ENCODE measurements around the gene HACD4. TPM values are rescaled to one million over a fixed set of nuclear protein-coding genes. Genes with fewer than 3 reads are reported as not detected.

HACD4 gene
- total and polyA plus RNA-seq, 2 experiments from 2014 or later, result 3.8 to 7.5 TPM

- no peak overlapping the region for H3K4me2 ChIP-seq (ENCODE audit: unreplicated experiment)
- no peak overlapping the region for H3K9ac ChIP-seq
- H3K4me1 ChIP-seq (ENCODE audit: insufficient read depth), result no peaks in the 10 kb centered on the region
- no peaks in the 10 kb centered on the region for H3K27me3 ChIP-seq (replicated peaks; ENCODE audit: insufficient read depth)
- H4K20me1 ChIP-seq (ENCODE audit: insufficient read depth), result no peaks in the 10 kb centered on the region; the same call in 1 of the 2 replicates
- no peaks in the 10 kb centered on the region for H3K79me2 ChIP-seq (ENCODE audit: insufficient read depth)
- no peak for TF ChIP-seq EZH2 (IDR thresholded peaks at IDR 0.05; ENCODE audit: insufficient read depth, poor library complexity, severe bottlenecking)
- 90% methylated on average over 1 of the region's 1 CpG for WGBS, 2 experiments (ENCODE audit: low coverage in 1 of 2, low lambda C conversion rate in 2 of 2, missing lambda C conversion rate in 2 of 2)
- no peaks in the 10 kb centered on the region for H3F3A ChIP-seq (ENCODE audit: insufficient read depth)
- no peak for DNase-seq
- H3K9me3 ChIP-seq (ENCODE audit: low read depth), result no peaks in the 10 kb centered on the region
- no peaks in the 10 kb centered on the region for H3K9me2 ChIP-seq (ENCODE audit: insufficient read depth)
- H2AFZ ChIP-seq, result no peak overlapping the region
- peaks cover 11% of the 10 kb centered on the region; the same call in 1 of the 2 replicates for H3K36me3 ChIP-seq (ENCODE audit: low read depth)
- in situ Hi-C loops (cut with MboI), result no loop called here
- no peak overlapping the region for H3K27ac ChIP-seq
- no peak overlapping the region for H3K4me3 ChIP-seq
Observed at GRCh38 chr9:20972684-20973083, 58.8 kb downstream of the HACD4 start.

- in situ Hi-C loops (cut with MboI), result no loop called here
- Histone ChIP-seq H3K4me1 (ENCODE audit: insufficient read depth) (0 out of 2 replicates have a peak, but pooled peaks cover 7% of the 10 kb centered on the region), H3K27ac (no peak overlapping the region), H3K9me2 (ENCODE audit: insufficient read depth) (no peaks in the 10 kb centered on the region), H3K36me3 (ENCODE audit: low read depth) (no peaks in the 10 kb centered on the region; the same call in 1 of the 2 replicates), H3K9me3 (ENCODE audit: low read depth) (no peaks in the 10 kb centered on the region), H3K27me3 (replicated peaks; ENCODE audit: insufficient read depth) (no peaks in the 10 kb centered on the region), H4K20me1 (ENCODE audit: insufficient read depth) (no peaks in the 10 kb centered on the region), H2AFZ (no peak overlapping the region), H3K9ac (no peak overlapping the region), H3K79me2 (ENCODE audit: insufficient read depth) (no peaks in the 10 kb centered on the region), H3K4me3 (no peak overlapping the region), H3K4me2 (ENCODE audit: unreplicated experiment) (no peak overlapping the region), H3F3A (ENCODE audit: insufficient read depth) (no peaks in the 10 kb centered on the region)
- no peak for DNase-seq
- TF ChIP-seq EZH2phosphoT487 (IDR thresholded peaks at IDR 0.05; ENCODE audit: insufficient read depth, low read depth) (no peak), EZH2 (IDR thresholded peaks at IDR 0.05; ENCODE audit: insufficient read depth, poor library complexity, severe bottlenecking) (no peak)
- WGBS, 2 experiments (ENCODE audit: low coverage in 1 of 2, low lambda C conversion rate in 2 of 2, missing lambda C conversion rate in 2 of 2), result 56 to 63% methylated on average over 4 of the region's 4 CpGs
Observed at GRCh38 chr9:20962536-20963225, 68.8 kb downstream of the HACD4 start.

DNA sequence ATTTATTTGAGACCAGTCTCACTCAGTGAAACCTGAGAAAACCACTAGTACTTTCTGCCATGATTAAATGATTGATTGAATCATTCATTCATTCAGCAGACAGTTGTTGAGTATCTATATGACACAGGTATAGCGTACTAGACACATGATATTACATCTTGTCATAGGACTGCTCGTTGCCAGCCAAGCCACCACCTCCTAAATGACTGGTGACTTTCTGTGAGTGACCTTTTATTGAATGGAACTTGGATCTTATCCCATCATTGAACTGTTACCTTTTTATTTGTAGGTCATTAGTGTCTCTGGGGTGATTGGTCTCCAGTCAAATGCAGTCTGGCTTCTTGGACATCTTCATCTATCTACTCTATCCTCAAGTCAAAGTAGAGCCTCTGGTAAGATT lies 80.7 kb downstream of the HACD4 start:
- H3K79me2 ChIP-seq (ENCODE audit: insufficient read depth), result no peaks in the 10 kb centered on the region
- H3K9ac ChIP-seq, result no peak overlapping the region
- no peaks in the 10 kb centered on the region for H3K4me1 ChIP-seq (ENCODE audit: insufficient read depth)
- H3K9me3 ChIP-seq (ENCODE audit: low read depth), result no peaks in the 10 kb centered on the region
- in situ Hi-C loops (cut with MboI), result no loop called here
- TF ChIP-seq EZH2 (IDR thresholded peaks at IDR 0.05; ENCODE audit: insufficient read depth, poor library complexity, severe bottlenecking) (no peak), EZH2phosphoT487 (IDR thresholded peaks at IDR 0.05; ENCODE audit: insufficient read depth, low read depth) (no peak)
- H3K27ac ChIP-seq, result no peak overlapping the region
- no peaks in the 10 kb centered on the region for H3K9me2 ChIP-seq (ENCODE audit: insufficient read depth)
- H3K4me3 ChIP-seq, result no peak overlapping the region
- H2AFZ ChIP-seq, result no peak overlapping the region
- no peak for DNase-seq
- no peaks in the 10 kb centered on the region for H4K20me1 ChIP-seq (ENCODE audit: insufficient read depth)
- H3K4me2 ChIP-seq (ENCODE audit: unreplicated experiment), result no peak overlapping the region
- H3K36me3 ChIP-seq (ENCODE audit: low read depth), result peaks cover 14% of the 10 kb centered on the region; the same call in 1 of the 2 replicates
- 98 to 100% methylated on average over 2 of the region's 2 CpGs for WGBS, 2 experiments (ENCODE audit: low coverage in 1 of 2, low lambda C conversion rate in 2 of 2, missing lambda C conversion rate in 2 of 2)
- H3K27me3 ChIP-seq (replicated peaks; ENCODE audit: insufficient read depth), result no peaks in the 10 kb centered on the region
- H3F3A ChIP-seq (ENCODE audit: insufficient read depth), result no peaks in the 10 kb centered on the region

Other genes with a start within 250 kb of the HACD4 start
- gene IFNB1, start 46.3 kb upstream of the HACD4 start, total RNA-seq (2014; rRNA removed; shearing (Covaris generic)), result not detected in 2 replicates
- gene IFNB1, start 46.3 kb upstream of the HACD4 start, polyA plus RNA-seq (2016; fragmentation: Nextera tagmentation; extraction: Ambion mirVana), result not detected in 2 replicates
- gene IFNW1, start 110.2 kb upstream of the HACD4 start, total RNA-seq (2014; rRNA removed; shearing (Covaris generic)), result not detected in 2 replicates
- not detected in 2 replicates for gene IFNW1, start 110.2 kb upstream of the HACD4 start, polyA plus RNA-seq (2016; fragmentation: Nextera tagmentation; extraction: Ambion mirVana)
- not detected in 2 replicates for gene IFNA21, start 135.0 kb upstream of the HACD4 start, total RNA-seq (2014; rRNA removed; shearing (Covaris generic))
- gene IFNA21, start 135.0 kb upstream of the HACD4 start, polyA plus RNA-seq (2016; fragmentation: Nextera tagmentation; extraction: Ambion mirVana), result not detected in 2 replicates
- gene IFNA4, start 155.9 kb upstream of the HACD4 start, total RNA-seq (2014; rRNA removed; shearing (Covaris generic)), result not detected in 2 replicates
- not detected in 2 replicates for gene IFNA4, start 155.9 kb upstream of the HACD4 start, polyA plus RNA-seq (2016; fragmentation: Nextera tagmentation; extraction: Ambion mirVana)
- gene IFNA7, start 170.6 kb upstream of the HACD4 start, total RNA-seq (2014; rRNA removed; shearing (Covaris generic)), result not detected in 2 replicates
- not detected in 2 replicates for gene IFNA7, start 170.6 kb upstream of the HACD4 start, polyA plus RNA-seq (2016; fragmentation: Nextera tagmentation; extraction: Ambion mirVana)
- not detected in 2 replicates for gene IFNA10, start 175.5 kb upstream of the HACD4 start, total RNA-seq (2014; rRNA removed; shearing (Covaris generic))
- gene IFNA10, start 175.5 kb upstream of the HACD4 start, polyA plus RNA-seq (2016; fragmentation: Nextera tagmentation; extraction: Ambion mirVana), result not detected in 2 replicates
- not detected in 2 replicates for gene IFNA16, start 185.7 kb upstream of the HACD4 start, total RNA-seq (2014; rRNA removed; shearing (Covaris generic))
- not detected in 2 replicates for gene IFNA16, start 185.7 kb upstream of the HACD4 start, polyA plus RNA-seq (2016; fragmentation: Nextera tagmentation; extraction: Ambion mirVana)
- not detected in 2 replicates for gene IFNA17, start 196.6 kb upstream of the HACD4 start, total RNA-seq (2014; rRNA removed; shearing (Covaris generic))
- not detected in 2 replicates for gene IFNA17, start 196.6 kb upstream of the HACD4 start, polyA plus RNA-seq (2016; fragmentation: Nextera tagmentation; extraction: Ambion mirVana)
- gene IFNA14, start 208.4 kb upstream of the HACD4 start, total RNA-seq (2014; rRNA removed; shearing (Covaris generic)), result not detected in 2 replicates
- not detected in 2 replicates for gene IFNA14, start 208.4 kb upstream of the HACD4 start, polyA plus RNA-seq (2016; fragmentation: Nextera tagmentation; extraction: Ambion mirVana)